GM12872 (cell line): Measurements from ENCODE around the gene PTN.

Experiments used
- TF ChIP-seq, protein P1 (sequence below): IDR thresholded peaks from 3 replicates; pipeline ENCODE4 v1.5.1; 2011; ENCODE audit warnings: low read depth, mild to moderate bottlenecking, low read length, moderate library complexity; ENCODE audit not compliant: insufficient read depth

The PTN gene

DNA sequence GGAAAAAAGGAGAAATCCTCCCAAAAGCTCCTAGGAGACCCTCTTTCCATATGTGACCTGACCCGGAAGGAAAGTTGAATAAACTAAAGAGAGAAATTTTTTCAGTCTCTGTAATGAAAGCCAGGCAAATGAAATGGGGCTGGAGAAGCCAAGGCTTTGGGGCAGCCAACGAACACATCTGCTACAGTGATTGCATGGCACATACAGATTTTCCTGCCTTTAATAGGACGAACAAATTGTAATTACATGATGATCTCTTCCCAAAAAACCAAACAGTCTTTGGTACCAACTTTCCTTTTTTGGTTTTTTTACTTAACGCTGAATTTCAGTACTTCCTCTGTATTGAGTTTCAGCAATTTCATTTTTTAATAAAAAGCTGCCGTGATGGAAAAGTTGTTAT is 23.5 kb upstream of the PTN start:
- TF ChIP-seq, protein P1, sequence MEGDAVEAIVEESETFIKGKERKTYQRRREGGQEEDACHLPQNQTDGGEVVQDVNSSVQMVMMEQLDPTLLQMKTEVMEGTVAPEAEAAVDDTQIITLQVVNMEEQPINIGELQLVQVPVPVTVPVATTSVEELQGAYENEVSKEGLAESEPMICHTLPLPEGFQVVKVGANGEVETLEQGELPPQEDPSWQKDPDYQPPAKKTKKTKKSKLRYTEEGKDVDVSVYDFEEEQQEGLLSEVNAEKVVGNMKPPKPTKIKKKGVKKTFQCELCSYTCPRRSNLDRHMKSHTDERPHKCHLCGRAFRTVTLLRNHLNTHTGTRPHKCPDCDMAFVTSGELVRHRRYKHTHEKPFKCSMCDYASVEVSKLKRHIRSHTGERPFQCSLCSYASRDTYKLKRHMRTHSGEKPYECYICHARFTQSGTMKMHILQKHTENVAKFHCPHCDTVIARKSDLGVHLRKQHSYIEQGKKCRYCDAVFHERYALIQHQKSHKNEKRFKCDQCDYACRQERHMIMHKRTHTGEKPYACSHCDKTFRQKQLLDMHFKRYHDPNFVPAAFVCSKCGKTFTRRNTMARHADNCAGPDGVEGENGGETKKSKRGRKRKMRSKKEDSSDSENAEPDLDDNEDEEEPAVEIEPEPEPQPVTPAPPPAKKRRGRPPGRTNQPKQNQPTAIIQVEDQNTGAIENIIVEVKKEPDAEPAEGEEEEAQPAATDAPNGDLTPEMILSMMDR, result no peak

DNA sequence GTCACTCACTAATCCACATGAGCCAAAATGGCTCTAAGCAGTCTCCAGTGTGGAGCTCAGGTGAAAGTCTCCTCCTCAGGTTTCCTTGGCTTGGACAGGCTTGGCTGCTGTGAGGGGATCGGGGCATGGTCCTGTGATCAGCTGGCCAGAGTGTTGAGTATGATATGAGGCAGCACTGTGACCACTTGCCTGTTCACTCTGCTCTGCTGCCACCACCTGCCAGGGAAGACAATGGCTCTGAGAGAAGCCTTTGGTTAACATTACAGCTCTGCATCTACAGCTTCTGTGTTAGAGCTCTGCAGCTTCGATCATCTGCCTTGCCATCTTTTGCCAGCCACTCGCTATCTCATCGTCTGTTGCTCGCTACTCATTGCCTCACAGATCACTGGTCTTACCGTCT is 20.1 kb upstream of the PTN start:
- TF ChIP-seq, protein P1, result no peak

DNA sequence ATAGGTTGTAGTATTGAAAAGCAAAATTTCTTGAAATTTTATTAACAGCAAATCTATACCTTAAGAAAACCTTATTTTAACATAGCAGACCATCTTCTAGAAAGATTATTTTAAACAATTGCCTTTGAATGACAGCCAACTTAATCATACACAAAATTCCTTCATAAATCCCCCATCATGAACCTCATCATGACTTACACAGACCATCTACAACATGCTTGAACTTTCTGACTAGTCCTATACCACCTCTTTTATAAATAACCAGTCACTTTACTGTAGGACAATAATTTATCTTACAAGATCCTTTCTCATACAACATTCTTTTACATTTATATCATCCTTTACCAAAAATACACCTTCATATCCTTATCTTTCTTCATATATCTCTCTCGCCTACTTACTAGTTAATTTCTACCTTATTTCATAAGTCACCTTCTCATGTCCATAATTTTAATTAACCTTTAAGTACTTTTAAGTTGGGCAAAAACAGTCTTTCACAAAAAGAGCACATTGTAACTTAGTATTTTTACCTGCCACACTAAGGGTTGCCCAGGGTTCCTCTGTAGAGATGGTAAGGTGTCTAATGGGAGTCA is 16.6 kb upstream of the PTN start:
- TF ChIP-seq, protein P1, result no peak

DNA sequence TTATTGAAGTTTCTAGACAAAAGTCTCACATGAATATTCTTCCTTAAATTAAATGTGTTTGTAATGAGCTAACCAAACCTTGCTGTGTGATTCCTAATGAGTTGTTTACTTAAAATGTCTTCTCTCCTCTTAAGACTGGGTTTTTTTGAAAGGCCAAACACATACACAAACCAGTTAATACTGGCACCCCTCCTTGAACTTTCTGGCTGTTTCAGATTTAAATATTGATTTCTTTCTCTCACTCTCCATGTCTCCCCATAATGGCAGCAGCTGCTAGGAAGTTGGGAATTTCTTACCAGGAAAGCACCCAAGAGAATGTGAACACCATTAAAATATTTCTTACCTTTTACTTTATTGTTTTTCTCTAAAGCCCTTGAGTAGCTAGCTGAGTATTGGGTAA is 11.4 kb upstream of the PTN start:
- TF ChIP-seq, protein P1, result no peak

DNA sequence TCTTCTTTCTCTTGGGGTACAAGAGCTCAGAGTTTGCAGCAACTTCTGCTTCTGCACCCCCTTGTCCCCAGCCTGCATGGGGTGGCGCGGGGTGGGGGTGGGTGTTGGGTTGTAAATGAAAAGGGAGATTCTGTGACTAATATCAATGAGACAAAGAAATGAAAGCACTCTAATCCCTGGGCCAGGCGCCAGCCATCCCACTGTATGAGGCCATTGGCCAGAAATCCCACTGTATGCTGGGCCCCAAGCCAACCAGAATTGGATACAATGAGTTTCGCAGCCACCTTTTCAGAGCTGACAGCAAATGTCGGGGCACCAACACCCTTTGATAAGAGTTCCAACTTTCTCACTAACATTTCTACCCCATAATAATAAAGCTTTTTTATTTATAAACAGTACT is 10.9 kb upstream of the PTN start:
- TF ChIP-seq, protein P1, result no peak

DNA sequence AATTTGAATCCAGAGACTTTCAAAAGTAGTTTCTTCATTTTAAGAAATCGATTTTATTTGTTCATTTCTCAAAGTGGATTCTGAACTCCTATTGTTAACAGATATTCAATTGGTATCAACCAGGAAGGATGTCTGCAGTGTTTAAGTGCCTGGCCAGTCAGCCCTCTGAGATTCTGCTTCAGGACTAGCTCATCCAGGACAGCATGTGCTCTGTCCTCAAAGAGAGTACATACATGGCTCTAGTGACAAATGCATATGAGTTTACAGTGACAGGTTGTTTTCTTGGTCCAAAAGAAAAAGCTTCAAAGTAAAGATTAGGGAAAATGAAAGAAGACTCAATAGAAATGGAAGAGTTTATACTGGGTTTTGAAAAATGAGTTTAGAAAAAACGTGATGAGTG is 8.4 kb upstream of the PTN start:
- TF ChIP-seq, protein P1, result no peak

DNA sequence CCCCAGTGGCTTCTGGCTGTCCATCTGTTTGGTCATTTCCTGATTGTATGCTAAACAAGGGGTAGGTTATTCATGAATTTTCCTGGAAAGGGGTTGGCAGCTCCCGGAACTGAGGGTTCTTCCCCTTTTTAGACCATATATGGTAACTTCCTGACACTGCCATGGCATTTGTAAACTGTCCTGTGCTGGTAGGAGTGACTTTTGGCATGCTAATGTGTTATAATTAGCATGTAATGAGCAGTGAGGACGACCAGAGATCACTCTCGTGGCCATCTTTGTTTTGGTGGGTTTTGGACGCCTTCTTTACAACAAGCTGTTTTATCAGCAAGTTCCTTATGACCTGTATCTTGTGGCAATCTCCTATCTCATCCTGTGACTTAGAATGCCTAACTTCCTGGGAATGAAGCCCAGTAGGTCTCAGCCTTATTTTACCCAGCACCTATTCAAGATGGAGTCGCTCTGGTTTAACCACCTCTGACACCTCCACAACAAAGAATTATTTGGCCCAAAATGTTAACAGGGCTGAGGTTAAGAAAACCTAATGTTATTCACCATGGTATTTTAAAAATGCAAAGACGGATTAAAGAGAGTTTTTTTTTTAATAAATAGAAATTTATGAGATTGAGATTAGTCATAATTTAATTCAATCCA is 2.4 kb upstream of the PTN start:
- TF ChIP-seq, protein P1, result no peak

DNA sequence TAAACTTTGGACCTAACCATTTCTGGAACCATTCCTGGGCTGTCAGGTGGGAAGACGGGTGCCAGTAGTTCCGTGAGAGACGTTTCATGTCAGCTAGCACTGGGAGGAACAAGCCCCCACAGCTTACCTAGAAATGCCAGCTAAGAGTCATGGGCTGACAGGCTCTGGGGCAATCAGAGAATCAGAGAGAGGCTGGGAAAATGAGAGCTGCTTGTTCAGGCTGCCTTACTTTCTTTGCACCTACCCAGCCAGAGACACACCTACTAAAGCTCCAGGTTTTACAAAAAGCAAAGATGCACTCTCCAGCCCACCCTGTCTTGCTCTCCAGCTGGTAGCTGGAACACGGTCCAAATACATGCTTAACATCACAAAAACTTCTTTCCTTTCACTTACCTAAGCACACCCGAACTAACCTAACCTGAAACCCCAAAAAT is 688 bp downstream of the PTN start:
- TF ChIP-seq, protein P1, result no peak
